ENCODE results near the gene LMTK3. TPM values are rescaled to one million over a fixed set of nuclear protein-coding genes. Genes with fewer than 3 reads are reported as not detected.

Gene LMTK3
- total and polyA plus RNA-seq, 2 experiments from 2014 or later, result 1.3 to 3.7 TPM

DNA sequence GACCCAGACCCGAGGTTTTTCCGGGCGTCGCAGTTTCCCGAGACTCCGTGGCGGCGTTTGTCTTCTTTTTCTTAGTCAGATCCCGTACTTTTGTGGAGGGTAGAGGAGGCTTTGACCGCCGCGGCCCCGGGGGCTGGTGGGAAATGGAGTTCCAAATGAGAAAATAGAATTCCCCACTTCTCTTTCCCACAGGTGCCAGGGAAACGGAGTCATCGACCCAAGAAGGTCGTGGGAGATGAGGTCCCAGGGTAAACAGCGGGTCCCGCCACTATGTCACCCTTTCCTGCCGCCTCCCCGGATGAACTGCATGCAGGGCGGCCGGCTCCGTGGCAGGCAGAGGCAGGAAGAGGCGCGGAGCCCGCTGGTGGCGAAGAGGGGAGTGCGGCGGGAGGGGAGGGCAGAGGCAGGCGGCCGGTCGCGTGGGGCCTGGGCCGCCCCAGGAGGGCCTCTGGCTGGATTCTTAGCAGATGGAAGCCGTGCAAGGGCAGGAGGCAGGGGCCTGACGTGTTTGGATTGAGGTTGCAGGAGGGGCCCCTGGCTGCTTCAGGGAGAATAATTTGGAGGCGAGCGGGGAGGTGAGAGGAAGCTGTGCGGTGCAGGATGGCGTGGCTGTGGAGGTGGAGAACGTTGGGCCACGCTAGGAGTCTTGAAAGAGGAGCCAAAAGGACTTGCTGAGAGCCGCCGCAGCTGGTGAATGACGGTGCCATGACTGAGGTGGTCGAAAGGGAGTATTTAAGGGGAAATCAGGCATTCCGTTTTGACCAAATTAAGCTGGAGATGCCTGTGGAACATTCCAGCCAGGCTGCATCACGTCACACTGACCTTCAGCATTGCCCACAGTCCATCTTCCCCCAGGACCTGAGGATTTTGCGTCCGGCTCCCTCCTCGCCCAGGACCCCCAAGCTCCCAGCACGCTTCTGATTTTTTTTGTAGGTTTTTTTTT, 30.8 kb downstream of the LMTK3 start:
- Histone ChIP-seq H3K9me2 (replicated peaks; ENCODE audit: insufficient read depth) (no peaks in the 10 kb centered on the region), H3K4me3 (no peak overlapping the region), H3K4me1 (ENCODE audit: insufficient read depth) (no peaks in the 10 kb centered on the region), H4K20me1 (ENCODE audit: insufficient read depth, poor library complexity, severe bottlenecking) (no peaks in the 10 kb centered on the region), H3K4me2 (no peak overlapping the region), H3K9me3 (ENCODE audit: low read depth) (no peaks in the 10 kb centered on the region), H2AFZ (no peak overlapping the region), H3K27me3 (no peaks in the 10 kb centered on the region), H3K27ac (no peak overlapping the region), H3K79me2 (no peaks in the 10 kb centered on the region), H3K36me3 (replicated peaks; ENCODE audit: insufficient read depth, low read depth) (no peaks in the 10 kb centered on the region)
- WGBS (ENCODE audit: low lambda C conversion rate, missing lambda C conversion rate), result 93% methylated on average over 43 of the region's 52 CpGs
- TF ChIP-seq EZH2 (IDR thresholded peaks at IDR 0.05; ENCODE audit: borderline replicate concordance), result no peak
- no peak for TF ChIP-seq CTCF (IDR thresholded peaks at IDR 0.05; ENCODE audit: poor library complexity)
- TF ChIP-seq EZH2phosphoT487 (IDR thresholded peaks at IDR 0.05; ENCODE audit: low read depth, severe bottlenecking, unreplicated experiment), result no peak
- no peak for DNase-seq (ENCODE audit: low spot score)

DNA sequence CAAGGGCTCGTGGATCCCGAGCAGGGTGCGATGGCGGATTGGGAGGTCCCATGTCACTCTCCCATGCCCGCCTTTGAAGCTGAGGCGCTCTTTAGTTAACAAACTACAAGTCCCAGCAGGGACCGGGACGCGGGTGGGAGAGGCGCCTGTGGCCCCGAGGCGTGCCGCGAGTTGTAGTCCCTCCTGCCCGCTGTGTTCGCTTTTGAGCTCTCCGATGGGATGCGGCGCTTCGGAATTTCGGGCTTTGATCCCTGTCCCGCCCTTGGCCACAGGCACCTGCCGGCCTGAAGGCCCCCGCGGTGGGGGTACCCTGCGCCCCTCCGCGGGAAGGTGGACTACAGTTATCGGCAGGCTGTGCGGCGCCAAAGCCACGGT, 31.5 kb downstream of the LMTK3 start:
- Histone ChIP-seq H3K4me1 (ENCODE audit: insufficient read depth) (no peaks in the 10 kb centered on the region), H3K79me2 (no peaks in the 10 kb centered on the region), H3K4me3 (no peak overlapping the region), H2AFZ (no peak overlapping the region), H3K27ac (no peak overlapping the region), H3K9me2 (replicated peaks; ENCODE audit: insufficient read depth) (no peaks in the 10 kb centered on the region), H3K27me3 (no peaks in the 10 kb centered on the region), H3K4me2 (no peak overlapping the region), H3K36me3 (replicated peaks; ENCODE audit: insufficient read depth, low read depth) (no peaks in the 10 kb centered on the region), H4K20me1 (ENCODE audit: insufficient read depth, poor library complexity, severe bottlenecking) (no peaks in the 10 kb centered on the region), H3K9me3 (ENCODE audit: low read depth) (no peaks in the 10 kb centered on the region)
- TF ChIP-seq CTCF (IDR thresholded peaks at IDR 0.05; ENCODE audit: poor library complexity) (no peak), EZH2 (IDR thresholded peaks at IDR 0.05; ENCODE audit: borderline replicate concordance) (no peak), EZH2phosphoT487 (IDR thresholded peaks at IDR 0.05; ENCODE audit: low read depth, severe bottlenecking, unreplicated experiment) (no peak)
- DNase-seq (ENCODE audit: low spot score), result no peak
- WGBS (ENCODE audit: low lambda C conversion rate, missing lambda C conversion rate), result 94% methylated on average over 31 of the region's 32 CpGs

- Histone ChIP-seq H3K27me3 (no peaks in the 10 kb centered on the region), H3K36me3 (replicated peaks; ENCODE audit: insufficient read depth, low read depth) (no peaks in the 10 kb centered on the region), H3K4me3 (no peak overlapping the region), H3K9me3 (ENCODE audit: low read depth) (no peaks in the 10 kb centered on the region), H4K20me1 (ENCODE audit: insufficient read depth, poor library complexity, severe bottlenecking) (no peaks in the 10 kb centered on the region), H3K27ac (no peak overlapping the region), H3K4me1 (ENCODE audit: insufficient read depth) (no peaks in the 10 kb centered on the region), H3K4me2 (no peak overlapping the region), H3K79me2 (no peaks in the 10 kb centered on the region), H3K9me2 (replicated peaks; ENCODE audit: insufficient read depth) (no peaks in the 10 kb centered on the region), H2AFZ (no peak overlapping the region)
- DNase-seq (ENCODE audit: low spot score), result no peak
- TF ChIP-seq EZH2 (IDR thresholded peaks at IDR 0.05; ENCODE audit: borderline replicate concordance) (no peak), EZH2phosphoT487 (IDR thresholded peaks at IDR 0.05; ENCODE audit: low read depth, severe bottlenecking, unreplicated experiment) (no peak), CTCF (IDR thresholded peaks at IDR 0.05; ENCODE audit: poor library complexity) (no peak)
- WGBS (ENCODE audit: low lambda C conversion rate, missing lambda C conversion rate), result 98% methylated on average over 7 of the region's 7 CpGs
Measured at GRCh38 chr19:48479686-48480085, 31.9 kb downstream of the LMTK3 start.

All from hepatocyte (in vitro differentiated cells).